Cardiac fibroblast (primary cell): Measurements from ENCODE around the gene NTN1.

Experiments used
- DNase-seq, 2 donors: peaks; one replicate each; pipeline versions ENCODE4 v3.0.0 to v3.0.0-alpha.2; 2010; ENCODE audit warnings: low read depth in 2 of 2
- H3K4me3 ChIP-seq, 2 donors: replicated peaks in 1 of 2; 1 replicate in 1 of 2; 2 replicates in 1 of 2; pipeline ENCODE4 v1.5.1; 2011; ENCODE audit warnings: low read depth in 2 of 2, low read length in 2 of 2, mild to moderate bottlenecking in 2 of 2, moderate library complexity in 1 of 2
- TF ChIP-seq, protein P1 (sequence below): IDR thresholded peaks from one replicate; pipeline ENCODE4 v1.5.1; 2011; ENCODE audit warnings: low read depth, mild to moderate bottlenecking, low read length, inconsistent platforms

The NTN1 gene

DNA sequence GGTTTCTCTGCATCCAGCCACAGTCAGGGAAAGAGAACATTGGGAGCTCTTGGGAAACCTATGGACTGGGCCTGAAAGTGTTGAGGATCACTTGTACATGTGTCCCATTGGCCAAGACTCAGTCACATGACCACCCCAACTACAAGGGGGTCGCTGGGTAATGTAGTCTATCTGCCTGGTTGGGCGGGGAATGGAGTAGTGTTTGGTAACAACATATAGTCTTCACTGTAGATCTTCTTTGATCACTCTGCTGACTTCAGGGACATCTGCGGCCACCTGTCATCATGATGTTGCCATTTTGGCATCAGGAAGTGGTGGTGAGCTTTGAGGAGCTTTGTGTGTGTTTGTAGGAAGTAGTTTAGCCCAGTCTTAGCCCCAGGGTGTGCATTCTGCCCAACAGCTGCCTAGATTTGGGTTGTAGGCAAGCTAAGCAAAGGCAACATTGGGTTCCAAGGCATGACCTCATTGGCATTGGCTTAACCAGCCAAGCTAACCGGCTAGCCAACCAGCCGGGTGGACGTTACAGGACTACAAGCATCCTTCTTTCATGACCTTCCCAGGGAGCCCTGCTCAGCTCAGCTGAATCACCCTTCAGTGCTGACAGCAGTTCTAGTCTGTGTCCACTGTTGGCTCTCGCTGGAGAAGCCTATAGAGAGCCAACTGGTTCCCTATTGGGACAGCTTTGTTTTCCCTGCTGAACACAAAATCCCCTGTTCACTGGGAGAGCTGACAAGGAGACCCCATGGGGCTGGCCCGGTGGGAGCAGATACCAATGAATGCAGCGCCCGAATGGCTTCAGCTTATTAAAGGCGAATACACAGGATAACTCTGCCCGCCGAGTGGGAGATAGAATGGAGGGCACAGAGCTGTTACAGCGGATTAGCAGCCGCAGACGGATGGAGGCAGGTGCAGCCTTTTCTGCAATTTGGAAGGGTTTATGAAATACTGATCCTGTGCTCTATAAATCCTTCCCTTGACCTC is 178.6 kb downstream of the NTN1 start:
- DNase-seq, result no peak
- H3K4me3 ChIP-seq, result no peak overlapping the region
- TF ChIP-seq, protein P1, sequence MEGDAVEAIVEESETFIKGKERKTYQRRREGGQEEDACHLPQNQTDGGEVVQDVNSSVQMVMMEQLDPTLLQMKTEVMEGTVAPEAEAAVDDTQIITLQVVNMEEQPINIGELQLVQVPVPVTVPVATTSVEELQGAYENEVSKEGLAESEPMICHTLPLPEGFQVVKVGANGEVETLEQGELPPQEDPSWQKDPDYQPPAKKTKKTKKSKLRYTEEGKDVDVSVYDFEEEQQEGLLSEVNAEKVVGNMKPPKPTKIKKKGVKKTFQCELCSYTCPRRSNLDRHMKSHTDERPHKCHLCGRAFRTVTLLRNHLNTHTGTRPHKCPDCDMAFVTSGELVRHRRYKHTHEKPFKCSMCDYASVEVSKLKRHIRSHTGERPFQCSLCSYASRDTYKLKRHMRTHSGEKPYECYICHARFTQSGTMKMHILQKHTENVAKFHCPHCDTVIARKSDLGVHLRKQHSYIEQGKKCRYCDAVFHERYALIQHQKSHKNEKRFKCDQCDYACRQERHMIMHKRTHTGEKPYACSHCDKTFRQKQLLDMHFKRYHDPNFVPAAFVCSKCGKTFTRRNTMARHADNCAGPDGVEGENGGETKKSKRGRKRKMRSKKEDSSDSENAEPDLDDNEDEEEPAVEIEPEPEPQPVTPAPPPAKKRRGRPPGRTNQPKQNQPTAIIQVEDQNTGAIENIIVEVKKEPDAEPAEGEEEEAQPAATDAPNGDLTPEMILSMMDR, result no peak

DNA sequence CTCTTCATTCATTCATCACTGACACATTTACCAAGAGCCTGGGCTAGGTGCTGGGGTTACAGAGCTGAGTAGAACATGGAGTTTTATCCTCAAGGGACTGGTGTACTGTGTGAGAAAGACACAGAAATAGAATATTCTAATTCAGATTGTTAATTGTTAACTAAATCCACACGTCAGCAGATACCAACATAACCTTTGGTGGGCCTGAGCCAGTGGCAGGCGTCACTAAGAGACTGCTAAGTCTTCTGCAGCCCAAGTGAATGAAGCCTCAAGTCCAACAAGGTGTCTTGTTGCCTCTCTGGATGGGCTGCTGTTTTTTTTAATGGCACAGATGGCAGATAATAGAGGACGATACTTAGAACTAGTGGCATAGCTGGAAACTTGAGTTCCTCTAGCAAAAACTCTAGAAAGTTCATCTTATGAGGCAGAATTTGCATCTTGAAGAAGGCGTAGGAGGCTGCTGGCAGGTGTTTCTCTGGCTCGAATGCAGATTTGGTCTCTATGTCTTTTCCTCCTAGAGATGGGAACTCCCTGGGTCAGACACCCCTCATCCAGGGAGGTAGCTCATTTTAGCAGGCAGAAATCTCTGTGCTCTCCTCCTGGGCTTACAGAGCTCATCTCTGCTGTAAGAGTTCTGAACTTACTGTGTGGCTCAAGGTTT is 179.5 kb downstream of the NTN1 start:
- no peak for DNase-seq
- H3K4me3 ChIP-seq, result no peak overlapping the region
- TF ChIP-seq, protein P1, result no peak

DNA sequence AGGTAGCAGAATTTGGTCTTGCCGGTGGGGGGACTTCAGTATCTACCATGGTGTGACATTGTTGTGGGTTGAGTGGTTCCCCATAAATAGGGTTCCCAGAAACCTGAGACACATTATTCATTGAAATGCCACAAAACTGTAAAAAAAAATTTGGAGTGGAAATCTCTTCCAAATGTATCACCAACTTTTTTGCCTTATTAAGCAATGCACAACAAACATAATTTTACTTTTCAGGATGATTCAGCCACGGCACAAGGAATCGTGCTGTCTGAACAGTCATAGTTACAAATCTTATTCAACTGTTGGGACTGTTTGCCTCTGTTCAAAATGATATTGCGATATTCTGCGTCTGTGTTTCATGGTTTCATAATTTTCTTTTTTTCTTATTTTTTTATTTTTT is 181.2 kb downstream of the NTN1 start:
- TF ChIP-seq, protein P1, result no peak
- DNase-seq, result peak in 1 of 2 donors; percentile 6
- no peak overlapping the region for H3K4me3 ChIP-seq

DNA sequence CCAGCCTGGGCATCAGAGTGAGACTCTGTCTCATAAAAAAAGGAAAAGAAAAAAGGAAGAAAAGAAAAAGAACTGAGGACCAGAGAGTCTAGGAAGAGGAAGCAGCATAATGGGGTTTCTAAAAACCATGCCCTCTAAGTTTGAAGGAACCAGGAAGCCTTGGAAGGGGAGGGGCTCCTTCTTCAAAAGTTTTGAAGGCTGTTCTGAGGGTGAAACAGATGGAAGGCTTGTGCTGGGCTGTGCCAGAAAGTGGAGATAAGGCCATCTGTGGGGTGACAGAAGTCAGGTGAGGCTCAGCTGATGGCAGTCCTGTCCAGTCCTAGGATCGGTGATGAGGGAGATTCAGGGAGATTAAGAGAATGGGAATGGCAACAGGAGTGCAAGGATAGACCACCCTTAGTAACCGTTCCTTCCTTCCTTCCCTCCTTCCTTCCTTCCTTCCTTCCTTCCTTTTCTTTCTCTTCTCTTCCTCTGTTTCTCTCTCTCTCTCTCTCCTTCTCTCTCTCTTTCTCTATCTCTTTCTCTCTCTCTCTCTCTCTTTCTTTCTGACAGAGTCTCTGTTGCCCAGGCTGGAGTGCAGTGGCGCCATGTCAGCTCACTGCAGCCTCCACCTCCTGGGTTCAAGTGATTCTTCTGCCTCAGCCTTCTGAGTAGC is 182.6 kb downstream of the NTN1 start:
- no peak overlapping the region for H3K4me3 ChIP-seq
- no peak for DNase-seq
- TF ChIP-seq, protein P1, result no peak

DNA sequence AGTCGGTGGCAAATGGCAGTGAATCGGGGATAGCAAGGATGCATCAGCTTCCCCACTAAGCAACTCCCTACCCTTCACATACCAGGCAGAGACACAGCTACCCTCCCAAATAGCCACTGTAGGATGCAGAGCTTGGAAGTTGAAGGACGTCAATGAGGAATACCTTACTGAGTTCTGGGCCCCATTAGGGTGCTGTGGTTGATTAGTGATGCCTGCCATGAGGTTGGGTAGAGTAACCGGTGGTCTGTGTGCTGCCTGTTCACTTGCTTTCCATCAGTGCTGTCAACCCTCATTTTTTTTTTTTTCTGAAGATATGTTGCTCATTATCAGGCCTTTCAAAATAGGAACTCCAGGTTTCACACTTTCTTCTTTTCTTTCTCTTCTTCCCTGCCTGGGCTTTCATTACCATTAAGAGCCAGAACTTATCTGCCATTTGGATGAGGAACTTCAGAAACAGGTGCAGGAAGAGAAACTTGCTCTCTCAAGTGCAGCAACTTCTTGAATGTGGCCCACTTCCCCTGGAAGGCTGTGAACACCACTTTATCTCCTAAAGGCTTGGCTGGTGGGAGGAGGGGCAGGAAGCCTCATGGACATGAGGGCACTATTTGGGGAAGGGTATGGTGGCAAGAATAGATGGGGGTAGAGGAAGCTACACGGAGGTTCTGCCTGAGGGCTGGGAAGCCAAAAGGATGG is 183.5 kb downstream of the NTN1 start:
- no peak for DNase-seq

More for the DNA sequence above, 183.5 kb downstream of the NTN1 start:
- no peak overlapping the region for H3K4me3 ChIP-seq
- TF ChIP-seq, protein P1, result no peak
